Neural progenitor cell (in vitro differentiated cells): Measurements from ENCODE around the gene PRSS21. TPM values are rescaled to one million over a fixed set of nuclear protein-coding genes. Genes with fewer than 3 reads are reported as not detected.

Experiments
- DNase-seq: peaks from one replicate; pipeline ENCODE4 v3.0.0-alpha.2; 2016; ENCODE audit warnings: low spot score
- H2AFZ ChIP-seq: fragments of 200-600 bp; sonication (generic); replicated peaks from 2 replicates; pipeline ENCODE4 v1.6.1; 2016; ENCODE audit warnings: antibody characterized with exemption
- H3F3A ChIP-seq: fragments of 200-600 bp; sonication (generic); 2 replicates; pipeline ENCODE4 v1.6.1; 2016; ENCODE audit warnings: antibody characterized with exemption, low read depth
- H3K27ac ChIP-seq: fragments of 200-600 bp; sonication (generic); 2 replicates; pipeline ENCODE4 v1.5.1; 2016; ENCODE audit warnings: mild to moderate bottlenecking
- H3K27me3 ChIP-seq: fragments of 200-600 bp; sonication (generic); 2 replicates; pipeline ENCODE4 v1.6.1; 2016; ENCODE audit warnings: mild to moderate bottlenecking, moderate library complexity
- H3K36me3 ChIP-seq: fragments of 200-600 bp; sonication (generic); 2 replicates; pipeline ENCODE4 v1.5.1; 2016
- H3K4me1 ChIP-seq: fragments of 200-600 bp; sonication (generic); 2 replicates; pipeline ENCODE4 v1.6.1; 2016; ENCODE audit warnings: mixed run types
- H3K4me2 ChIP-seq: fragments of 200-600 bp; sonication (generic); 2 replicates; pipeline ENCODE4 v1.6.1; 2016
- H3K4me3 ChIP-seq: fragments of 200-600 bp; sonication (generic); 2 replicates; pipeline ENCODE4 v1.5.1; 2016
- H3K79me2 ChIP-seq: fragments of 200-600 bp; sonication (generic); 2 replicates; pipeline ENCODE4 v1.6.1; 2016; ENCODE audit warnings: low read depth
- H3K9ac ChIP-seq: fragments of 200-600 bp; sonication (generic); 2 replicates; pipeline ENCODE4 v1.6.1; 2016
- H3K9me3 ChIP-seq: fragments of 200-600 bp; sonication (generic); 2 replicates; pipeline ENCODE4 v1.5.1; 2016; ENCODE audit warnings: low read depth
- H4K20me1 ChIP-seq: fragments of 200-600 bp; sonication (generic); 2 replicates; pipeline ENCODE4 v1.6.1; 2016; ENCODE audit warnings: low read depth
- H3K27ac Mint-ChIP-seq: 3 replicates; pipeline ENCODE4 v1.8.0; 2021; ENCODE audit warnings: mixed read lengths
- H3K27me3 Mint-ChIP-seq: 2 replicates; pipeline ENCODE4 v1.8.0; 2022; ENCODE audit warnings: low read depth, mild to moderate bottlenecking, inconsistent platforms, moderate library complexity, mixed read lengths; ENCODE audit not compliant: insufficient read depth
- H3K36me3 Mint-ChIP-seq: 3 replicates; pipeline ENCODE4 v1.8.0; 2021; ENCODE audit warnings: mixed read lengths
- H3K4me1 Mint-ChIP-seq: 3 replicates; pipeline ENCODE4 v1.8.0; 2021; ENCODE audit warnings: mixed read lengths
- H3K4me3 Mint-ChIP-seq: 3 replicates; pipeline ENCODE4 v1.8.0; 2021; ENCODE audit warnings: mild to moderate bottlenecking, moderate library complexity, mixed read lengths
- H3K9me3 Mint-ChIP-seq: 3 replicates; pipeline ENCODE4 v1.8.0; 2020; ENCODE audit warnings: mixed read lengths
- CTCF ChIP-seq: fragments of 200-600 bp; sonication (generic); IDR thresholded peaks from 2 replicates; pipeline ENCODE4 v1.5.1; 2017; ENCODE audit warnings: antibody characterized with exemption, mild to moderate bottlenecking
- EZH2 ChIP-seq: fragments of 200-600 bp; sonication (generic); IDR thresholded peaks from 2 replicates; pipeline ENCODE4 v1.6.1; 2017; ENCODE audit warnings: antibody characterized with exemption, mild to moderate bottlenecking, moderate library complexity
- EZH2phosphoT487 ChIP-seq: fragments of 200-600 bp; sonication (generic); IDR thresholded peaks from 2 replicates; pipeline ENCODE4 v1.6.1; 2017; ENCODE audit warnings: antibody characterized with exemption
- total RNA-seq: library from RNA; depleted of rRNA; stranded (reverse); fragments of >200 nt; gene quantifications from 2 replicates; pipeline ENCODE4 v1.2.3, GENCODE V29; 2015; ENCODE audit warnings: low replicate concordance

PRSS21 gene
- total RNA-seq, 1 donor from 2014 or later, result not detected

GRCh38 chr16:2829501-2830354 lies 12.7 kb downstream of the PRSS21 start, which contains the start of gene ZG16B:
Gene ZG16B (plus strand): TSS chr16:2830303. CDS start chr16:2830442, 139 bp downstream.
- no peak within 1 kb of the TSS for H3K4me3 ChIP-seq
- DNase-seq, result no peak
- H3K9me3 ChIP-seq, result no peaks in the 10 kb centered on the region
- no peaks in the 10 kb centered on the region for H3K36me3 ChIP-seq
- no peaks in the 10 kb centered on the region for H3F3A ChIP-seq
- no peak within 1 kb of the TSS for H3K9ac ChIP-seq
- H3K27ac ChIP-seq, result no peak within 1 kb of the TSS
- H3K79me2 ChIP-seq, result no peaks in the 10 kb centered on the region
- Mint-ChIP-seq H3K9me3 (no peaks in the 10 kb centered on the region), H3K27me3 (peaks cover 2% of the 10 kb centered on the region), H3K36me3 (no peaks in the 10 kb centered on the region), H3K4me1 (no peaks in the 10 kb centered on the region), H3K27ac (no peak within 1 kb of the TSS), H3K4me3 (no peak within 1 kb of the TSS)
- TF ChIP-seq EZH2phosphoT487 (no peak), CTCF (no peak), EZH2 (no peak)
- no peaks in the 10 kb centered on the region for H3K4me1 ChIP-seq
- H2AFZ ChIP-seq, result no peak within 1 kb of the TSS
- no peaks in the 10 kb centered on the region for H3K27me3 ChIP-seq
- H4K20me1 ChIP-seq, result no peaks in the 10 kb centered on the region
- no peak within 1 kb of the TSS for H3K4me2 ChIP-seq

GRCh38 chr16:2830355-2830695 lies 13.3 kb downstream of the PRSS21 start:
- H3K27me3 ChIP-seq, result no peaks in the 10 kb centered on the region
- H3K36me3 ChIP-seq, result no peaks in the 10 kb centered on the region
- Mint-ChIP-seq H3K4me3 (no peak overlapping the region), H3K9me3 (no peaks in the 10 kb centered on the region), H3K4me1 (peaks cover under 1% of the 10 kb centered on the region), H3K36me3 (no peaks in the 10 kb centered on the region), H3K27me3 (peaks cover 2% of the 10 kb centered on the region), H3K27ac (no peak overlapping the region)
- no peaks in the 10 kb centered on the region for H3K9me3 ChIP-seq
- no peak overlapping the region for H3K27ac ChIP-seq
- H2AFZ ChIP-seq, result no peak overlapping the region
- TF ChIP-seq EZH2phosphoT487, result no peak
- no peak for TF ChIP-seq CTCF
- TF ChIP-seq EZH2, result no peak
- no peak overlapping the region for H3K4me3 ChIP-seq
- H3K4me1 ChIP-seq, result no peaks in the 10 kb centered on the region
- no peaks in the 10 kb centered on the region for H4K20me1 ChIP-seq
- no peak overlapping the region for H3K4me2 ChIP-seq
- H3K9ac ChIP-seq, result no peak overlapping the region
- DNase-seq, result no peak
- H3F3A ChIP-seq, result no peaks in the 10 kb centered on the region
- H3K79me2 ChIP-seq, result no peaks in the 10 kb centered on the region

GRCh38 chr16:2831203-2831602 lies 14.2 kb downstream of the PRSS21 start:
- no peak overlapping the region for H2AFZ ChIP-seq
- no peaks in the 10 kb centered on the region for H3K4me1 ChIP-seq
- no peaks in the 10 kb centered on the region for H4K20me1 ChIP-seq
- no peak overlapping the region for H3K4me2 ChIP-seq
- TF ChIP-seq CTCF, result no peak
- no peak for TF ChIP-seq EZH2
- no peak for TF ChIP-seq EZH2phosphoT487
- no peaks in the 10 kb centered on the region for H3K9me3 ChIP-seq
- no peaks in the 10 kb centered on the region for H3K79me2 ChIP-seq
- Mint-ChIP-seq H3K27ac (no peak overlapping the region), H3K36me3 (no peaks in the 10 kb centered on the region), H3K4me3 (no peak overlapping the region), H3K27me3 (peaks cover 6% of the 10 kb centered on the region), H3K9me3 (no peaks in the 10 kb centered on the region), H3K4me1 (peaks cover 6% of the 10 kb centered on the region)
- H3K4me3 ChIP-seq, result no peak overlapping the region
- no peaks in the 10 kb centered on the region for H3K27me3 ChIP-seq
- H3K27ac ChIP-seq, result no peak overlapping the region
- no peak overlapping the region for H3K9ac ChIP-seq
- H3F3A ChIP-seq, result no peaks in the 10 kb centered on the region
- DNase-seq, result no peak
- H3K36me3 ChIP-seq, result no peaks in the 10 kb centered on the region
